Measurements from ENCODE around the gene TSHZ3.

Gene TSHZ3

GRCh38 chr19:31337008-31337914 is 12.0 kb downstream of the TSHZ3 start:
- DNase-seq: no peak

GRCh38 chr19:31335716-31336115 is 13.5 kb downstream of the TSHZ3 start:
- no peak for ATAC-seq
- DNase-seq: no peak

More at GRCh38 chr19:31337008-31337914, 12.0 kb downstream of the TSHZ3 start:
- ATAC-seq: no peak

- ATAC-seq (no peak), DNase-seq (no peak)
Measured at GRCh38 chr19:31334849-31335624, 14.2 kb downstream of the TSHZ3 start.

GRCh38 chr19:31334101-31334848 is 15.0 kb downstream of the TSHZ3 start:
- DNase-seq: no peak

GRCh38 chr19:31332096-31332495 is 17.1 kb downstream of the TSHZ3 start:
- ATAC-seq (no peak), DNase-seq (no peak)

More at GRCh38 chr19:31334101-31334848, 15.0 kb downstream of the TSHZ3 start:
- ATAC-seq: no peak

GRCh38 chr19:31331536-31331935 is 17.7 kb downstream of the TSHZ3 start:
- DNase-seq (no peak), ATAC-seq (no peak)

GRCh38 chr19:31330761-31331160 is 18.5 kb downstream of the TSHZ3 start:
- ATAC-seq: no peak
- no peak for DNase-seq

GRCh38 chr19:31330237-31330636 is 19.0 kb downstream of the TSHZ3 start:
- ATAC-seq: no peak
- DNase-seq: no peak

GRCh38 chr19:31329819-31330218 is 19.4 kb downstream of the TSHZ3 start:
- ATAC-seq (no peak), DNase-seq (no peak)

GRCh38 chr19:31328238-31328637 is 21.0 kb downstream of the TSHZ3 start:
- DNase-seq: no peak
- no peak for ATAC-seq

GRCh38 chr19:31326329-31327028 is 22.8 kb downstream of the TSHZ3 start:
- no peak for ATAC-seq
- DNase-seq: no peak

- no peak for DNase-seq
- ATAC-seq: no peak
Measured at GRCh38 chr19:31325342-31325741, 23.9 kb downstream of the TSHZ3 start.

- no peak for ATAC-seq
- no peak for DNase-seq
Measured at GRCh38 chr19:31319465-31319864, 29.8 kb downstream of the TSHZ3 start.

GRCh38 chr19:31318790-31319425 is 30.3 kb downstream of the TSHZ3 start:
- ATAC-seq: no peak
- DNase-seq: no peak

- no peak for DNase-seq
- ATAC-seq: no peak
Measured at GRCh38 chr19:31317570-31317969, 31.7 kb downstream of the TSHZ3 start.

- no peak for DNase-seq
- ATAC-seq: no peak
Measured at GRCh38 chr19:31317093-31317492, 32.1 kb downstream of the TSHZ3 start.

- DNase-seq (no peak), ATAC-seq (no peak)
Measured at GRCh38 chr19:31316201-31316951, 32.9 kb downstream of the TSHZ3 start.

- no peak for DNase-seq
Measured at GRCh38 chr19:31315652-31316051, 33.6 kb downstream of the TSHZ3 start.

GRCh38 chr19:31314849-31315629 is 34.2 kb downstream of the TSHZ3 start:
- no peak for DNase-seq
- ATAC-seq: no peak

More at GRCh38 chr19:31315652-31316051, 33.6 kb downstream of the TSHZ3 start:
- ATAC-seq: no peak

- DNase-seq (no peak), ATAC-seq (no peak)
Measured at GRCh38 chr19:31314156-31314555, 35.1 kb downstream of the TSHZ3 start.
